Forelimb muscle (tissue), 1 donor: ENCODE measurements around the gene PRDM1. TPM values are rescaled to one million over a fixed set of nuclear protein-coding genes. Genes with fewer than 3 reads are reported as not detected.

ENCODE experiments used
- DNase-seq: peaks from one replicate; pipeline ENCODE4 v3.0.0-alpha.2; 2013; ENCODE audit warnings: low read depth
- polyA plus RNA-seq: library from polyadenylated mRNA; unstranded; fragments of 120-200 nt; gene quantifications from one replicate; pipeline ENCODE4 v1.2.1, GENCODE V29; 2013; ENCODE audit not compliant: insufficient read length

PRDM1 gene
- polyA plus RNA-seq, 1 donor = 4.0 TPM

- DNase-seq = no peak
Observed at GRCh38 chr6:106116125-106116832, 30.1 kb downstream of the PRDM1 start.

GRCh38 chr6:106117579-106117978 lies 31.4 kb downstream of the PRDM1 start:
- DNase-seq = no peak

- DNase-seq = no peak
Observed at GRCh38 chr6:106118835-106119431, 32.8 kb downstream of the PRDM1 start.

GRCh38 chr6:106119546-106119945 lies 33.4 kb downstream of the PRDM1 start:
- DNase-seq = no peak

GRCh38 chr6:106120006-106120405 lies 33.9 kb downstream of the PRDM1 start:
- DNase-seq = no peak

- no peak for DNase-seq
Observed at GRCh38 chr6:106120406-106120805, 34.3 kb downstream of the PRDM1 start.

GRCh38 chr6:106122306-106122918 lies 36.3 kb downstream of the PRDM1 start:
- DNase-seq = no peak

- DNase-seq = no peak
Observed at GRCh38 chr6:106122938-106123656, 37.0 kb downstream of the PRDM1 start.

- no peak for DNase-seq
Observed at GRCh38 chr6:106124015-106124414, 37.9 kb downstream of the PRDM1 start.

- DNase-seq = no peak
Observed at GRCh38 chr6:106124437-106125430, 38.6 kb downstream of the PRDM1 start.

- DNase-seq = no peak
Observed at GRCh38 chr6:106125925-106126435, 39.8 kb downstream of the PRDM1 start.

- DNase-seq = no peak
Observed at GRCh38 chr6:106126482-106126881, 40.3 kb downstream of the PRDM1 start.

- no peak for DNase-seq
Observed at GRCh38 chr6:106128981-106129781, 43.0 kb downstream of the PRDM1 start.

- no peak for DNase-seq
Observed at GRCh38 chr6:106132153-106132698, 46.1 kb downstream of the PRDM1 start.

- no peak for DNase-seq
Observed at GRCh38 chr6:106133040-106133439, 46.9 kb downstream of the PRDM1 start.

- DNase-seq = no peak
Observed at GRCh38 chr6:106134087-106134770, 48.1 kb downstream of the PRDM1 start.

- no peak for DNase-seq
Observed at GRCh38 chr6:106134906-106135634, 48.9 kb downstream of the PRDM1 start.

GRCh38 chr6:106135911-106136571 lies 49.9 kb downstream of the PRDM1 start:
- DNase-seq = no peak
